SU-DHL-6 (cell line): ENCODE data around the gene PASK.

Experiments used
- H2AFZ ChIP-seq: fragments of 200-600 bp; sonication (generic); 2 replicates; pipeline ENCODE4 v1.6.1; 2014; ENCODE audit warnings: low read depth, mild to moderate bottlenecking, moderate library complexity, mixed read lengths, antibody characterized with exemption, low read length; ENCODE audit not compliant: severe bottlenecking
- H3F3A ChIP-seq: fragments of 200-600 bp; shearing (Covaris generic); 2 replicates; pipeline ENCODE4 v1.6.0; 2016; ENCODE audit warnings: antibody characterized with exemption, mild to moderate bottlenecking; ENCODE audit not compliant: insufficient read depth
- H3K27ac ChIP-seq: fragments of 200-600 bp; sonication (generic); 2 replicates; pipeline ENCODE4 v1.5.1; 2016; ENCODE audit warnings: low read depth, mild to moderate bottlenecking, low read length, moderate library complexity, mixed read lengths
- H3K27me3 ChIP-seq: fragments of 200-600 bp; sonication (generic), shearing (Covaris generic); 2 replicates; pipeline ENCODE4 v1.6.0; 2014; ENCODE audit warnings: mild to moderate bottlenecking, low read length
- H3K36me3 ChIP-seq: fragments of 200-600 bp; sonication (generic); 2 replicates; pipeline ENCODE4 v1.6.1; 2014; ENCODE audit warnings: mild to moderate bottlenecking, low read length, mixed read lengths
- H3K4me2 ChIP-seq: fragments of 300-600, 200-600 bp; shearing (Covaris generic), sonication (generic); 2 replicates; pipeline ENCODE4 v1.6.0; 2014; ENCODE audit warnings: low read length, low read depth, mild to moderate bottlenecking; ENCODE audit not compliant: poor library complexity, severe bottlenecking
- H3K4me3 ChIP-seq: fragments of 200-600 bp; sonication (generic); 2 replicates; pipeline ENCODE4 v1.5.1; 2014; ENCODE audit warnings: antibody characterized with exemption, low read length, mild to moderate bottlenecking, mixed read lengths; ENCODE audit not compliant: insufficient read depth, poor library complexity, severe bottlenecking
- H3K79me2 ChIP-seq: fragments of 200-600 bp; sonication (generic); 2 replicates; pipeline ENCODE4 v1.6.1; 2014; ENCODE audit warnings: mild to moderate bottlenecking, low read length, moderate library complexity; ENCODE audit not compliant: insufficient read depth
- H3K9ac ChIP-seq: fragments of 200-600 bp; sonication (generic); 2 replicates; pipeline ENCODE4 v1.7.0; 2014; ENCODE audit warnings: mild to moderate bottlenecking, low read length
- H3K9me2 ChIP-seq: fragments of 200-600 bp; sonication (generic); replicated peaks from 2 replicates; pipeline ENCODE4 v1.6.1; 2014; ENCODE audit warnings: low read length; ENCODE audit not compliant: insufficient read depth
- H3K9me3 ChIP-seq: fragments of 200-600 bp; sonication (generic); 2 replicates; pipeline ENCODE4 v1.6.1; 2014; ENCODE audit warnings: low read length, mixed read lengths; ENCODE audit not compliant: insufficient read depth
- H4K20me1 ChIP-seq: fragments of 200-600 bp; sonication (generic); 2 replicates; pipeline ENCODE4 v1.6.1; 2014; ENCODE audit warnings: low read depth, mild to moderate bottlenecking, antibody characterized with exemption, low read length, moderate library complexity, mixed read lengths
- CTCF ChIP-seq: fragments of 200-600 bp; sonication (generic); IDR thresholded peaks from one replicate; pipeline ENCODE4 v1.5.1; 2017; ENCODE audit warnings: antibody characterized with exemption, mild to moderate bottlenecking, low read length, moderate library complexity; ENCODE audit not compliant: insufficient read depth, poor library complexity, severe bottlenecking
- EZH2phosphoT487 ChIP-seq: fragments of 200-600 bp; sonication (generic), shearing (Covaris generic); conservative IDR thresholded peaks from 2 replicates; pipeline ENCODE4 v1.6.1; 2018; ENCODE audit warnings: mild to moderate bottlenecking, antibody characterized with exemption, low read length, moderate library complexity, mixed read lengths

PASK gene

GRCh38 chr2:241185961-241186360 lies 36.7 kb upstream of the PASK start:
- TF ChIP-seq CTCF (no peak), EZH2phosphoT487 (no peak)
- Histone ChIP-seq H3K27ac (no peak overlapping the region), H3K9me2 (no peaks in the 10 kb centered on the region), H2AFZ (no peak overlapping the region), H4K20me1 (no peaks in the 10 kb centered on the region), H3K79me2 (no peaks in the 10 kb centered on the region), H3K4me2 (no peak overlapping the region), H3K9me3 (no peaks in the 10 kb centered on the region), H3K4me3 (no peak overlapping the region), H3K9ac (no peak overlapping the region), H3K36me3 (no peaks in the 10 kb centered on the region), H3F3A (no peaks in the 10 kb centered on the region), H3K27me3 (no peaks in the 10 kb centered on the region)

GRCh38 chr2:241184901-241185300 lies 35.6 kb upstream of the PASK start:
- no peaks in the 10 kb centered on the region for H3K27me3 ChIP-seq
- no peaks in the 10 kb centered on the region for H4K20me1 ChIP-seq
- H3K4me2 ChIP-seq, result no peak overlapping the region
- H3K9ac ChIP-seq, result no peak overlapping the region
- no peaks in the 10 kb centered on the region for H3K9me3 ChIP-seq
- TF ChIP-seq CTCF (no peak), EZH2phosphoT487 (no peak)
- H3K36me3 ChIP-seq, result no peaks in the 10 kb centered on the region
- H3K4me3 ChIP-seq, result no peak overlapping the region
- no peak overlapping the region for H3K27ac ChIP-seq
- H3K79me2 ChIP-seq, result no peaks in the 10 kb centered on the region
- no peak overlapping the region for H2AFZ ChIP-seq
- H3F3A ChIP-seq, result no peaks in the 10 kb centered on the region
- H3K9me2 ChIP-seq, result no peaks in the 10 kb centered on the region

GRCh38 chr2:241183221-241183620 lies 33.9 kb upstream of the PASK start:
- Histone ChIP-seq H3K79me2 (no peaks in the 10 kb centered on the region), H4K20me1 (no peaks in the 10 kb centered on the region), H2AFZ (no peak overlapping the region), H3F3A (no peaks in the 10 kb centered on the region), H3K4me3 (no peak overlapping the region), H3K9me2 (no peaks in the 10 kb centered on the region), H3K27me3 (no peaks in the 10 kb centered on the region), H3K27ac (no peak overlapping the region), H3K36me3 (no peaks in the 10 kb centered on the region), H3K9ac (no peak overlapping the region), H3K4me2 (no peak overlapping the region), H3K9me3 (no peaks in the 10 kb centered on the region)
- TF ChIP-seq CTCF (no peak), EZH2phosphoT487 (no peak)

- Histone ChIP-seq H3K79me2 (no peaks in the 10 kb centered on the region), H3K9me3 (no peaks in the 10 kb centered on the region), H3K9ac (no peak overlapping the region), H4K20me1 (no peaks in the 10 kb centered on the region), H3K36me3 (no peaks in the 10 kb centered on the region), H2AFZ (no peak overlapping the region), H3K4me3 (no peak overlapping the region), H3K27me3 (no peaks in the 10 kb centered on the region), H3F3A (no peaks in the 10 kb centered on the region), H3K9me2 (no peaks in the 10 kb centered on the region), H3K4me2 (no peak overlapping the region), H3K27ac (no peak overlapping the region)
- TF ChIP-seq EZH2phosphoT487 (no peak), CTCF (no peak)
Measured at GRCh38 chr2:241182531-241183133, 33.4 kb upstream of the PASK start.
